Mucosa of gallbladder (tissue), 1 donor: Measurements from ENCODE around the gene PYDC2. TPM values are rescaled to one million over a fixed set of nuclear protein-coding genes. Genes with fewer than 3 reads are reported as not detected.

ENCODE experiments used
- DNase-seq: peaks from one replicate; pipeline ENCODE4 v3.0.0-alpha.2; 2020; ENCODE audit warnings: low spot score
- total RNA-seq: library from RNA; stranded (reverse); gene quantifications from one replicate; pipeline ENCODE4 v1.2.1, GENCODE V29; 2021
- donor health status: DM: no; HTN: no; CAD: no.

Gene PYDC2
- total RNA-seq: not detected

DNA sequence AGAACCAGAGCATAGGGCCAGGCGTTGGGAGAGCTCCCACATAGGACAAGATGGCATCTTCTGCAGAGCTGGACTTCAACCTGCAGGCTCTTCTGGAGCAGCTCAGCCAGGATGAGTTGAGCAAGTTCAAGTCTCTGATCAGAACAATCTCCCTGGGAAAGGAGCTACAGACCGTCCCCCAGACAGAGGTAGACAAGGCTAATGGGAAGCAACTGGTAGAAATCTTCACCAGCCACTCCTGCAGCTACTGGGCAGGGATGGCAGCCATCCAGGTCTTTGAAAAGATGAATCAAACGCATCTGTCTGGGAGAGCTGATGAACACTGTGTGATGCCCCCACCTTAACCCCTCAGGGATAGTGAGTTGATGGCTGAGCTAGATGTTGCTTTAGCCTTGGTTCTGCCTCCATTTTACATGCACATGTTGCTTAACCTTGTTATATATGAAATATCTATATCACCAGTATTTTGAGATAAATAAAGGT lies at the start of gene PYDC2:
Gene PYDC2, plus strand, starts transcription at position 51 of the 483 bp plus-strand sequence. Its CDS starts 0 bp downstream, at position 51.
- DNase-seq: no peak

DNA sequence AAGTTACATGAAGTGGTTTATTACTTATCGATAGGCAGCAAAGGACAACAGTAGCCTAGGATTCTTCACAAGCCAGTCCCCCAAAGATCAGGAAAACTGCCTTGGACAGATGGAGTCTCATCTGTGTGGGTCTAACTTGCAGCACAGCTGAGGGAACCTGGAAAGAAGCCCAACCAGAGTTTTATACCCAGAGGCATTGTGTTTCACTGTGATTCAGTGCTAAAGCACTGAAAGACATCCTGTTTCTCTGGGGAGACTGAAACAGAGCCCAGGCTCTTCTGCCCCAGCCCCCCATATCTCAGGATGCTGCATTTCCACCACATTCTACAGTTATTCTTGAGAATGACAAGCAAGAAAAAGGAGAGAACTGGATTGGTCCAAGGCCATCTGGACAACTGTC lies 48.2 kb upstream of the PYDC2 start:
- DNase-seq: no peak

DNA sequence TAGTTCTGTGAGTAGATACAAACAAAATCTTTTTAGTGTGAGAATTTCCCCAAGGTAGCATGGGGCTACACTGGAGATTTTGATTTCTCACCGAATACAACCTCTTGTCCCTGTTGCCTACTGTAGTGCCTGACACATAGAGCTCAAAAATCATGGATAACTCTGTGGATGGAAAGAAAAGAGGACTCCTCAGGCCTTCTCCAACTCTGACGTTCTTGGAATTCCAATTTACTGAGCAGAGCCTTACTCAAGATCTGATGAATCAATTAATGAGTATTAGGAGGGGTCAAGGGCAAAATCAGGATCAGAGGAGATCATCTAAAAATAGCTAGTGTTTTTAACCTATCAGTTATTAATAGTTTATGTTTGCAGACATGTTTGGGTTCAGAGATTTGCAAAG lies 46.7 kb upstream of the PYDC2 start:
- no peak for DNase-seq

DNA sequence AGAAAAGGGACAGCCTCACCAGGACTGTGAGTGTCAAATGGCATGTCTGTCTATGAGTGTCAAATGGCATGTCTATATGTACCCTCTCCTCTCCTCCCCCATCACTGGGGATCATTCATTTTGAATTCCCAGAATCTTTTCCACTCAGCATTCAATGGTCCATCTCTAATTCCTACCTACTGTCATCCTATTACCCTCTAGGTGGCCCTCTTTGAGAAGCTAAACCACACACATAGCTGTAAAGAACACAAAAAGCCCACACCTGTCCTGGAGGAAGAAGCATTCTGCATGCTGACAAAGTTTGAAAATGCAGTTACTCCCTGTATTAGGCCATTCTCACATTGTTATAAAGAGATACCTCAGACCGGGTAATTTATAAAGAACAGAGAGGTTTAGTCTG lies 46.2 kb upstream of the PYDC2 start:
- no peak for DNase-seq

DNA sequence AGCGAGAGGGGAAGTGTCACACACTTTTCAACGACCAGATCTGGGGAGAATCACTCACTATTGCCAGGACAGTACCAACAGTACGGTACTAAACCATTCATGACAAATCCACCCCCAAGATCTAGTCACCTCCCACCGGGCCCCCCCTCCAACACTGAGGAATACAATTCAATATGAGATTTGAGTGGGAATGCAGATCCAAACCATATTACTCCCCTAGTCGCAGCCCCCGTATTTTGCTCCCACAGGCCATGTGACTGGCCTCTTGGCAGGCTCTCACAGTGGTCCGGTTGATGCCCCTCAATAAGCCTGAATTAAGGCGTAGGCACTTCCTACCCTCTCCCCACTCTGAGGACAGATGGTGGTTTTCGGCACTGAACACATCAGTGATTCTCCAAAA lies 45.4 kb upstream of the PYDC2 start:
- no peak for DNase-seq

DNA sequence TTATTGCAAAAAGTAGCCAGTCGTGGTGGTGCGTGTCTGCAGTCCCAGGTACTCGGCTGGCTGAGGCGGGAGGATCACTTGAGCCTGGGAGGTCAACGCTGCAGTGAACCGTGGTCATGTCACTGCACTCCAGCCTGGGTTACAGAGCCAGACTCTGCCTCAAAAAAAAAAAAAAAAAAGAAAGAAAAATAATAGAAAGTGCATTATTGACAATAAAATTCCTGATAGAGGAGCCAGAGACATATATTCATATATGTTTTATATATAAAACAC lies 43.6 kb upstream of the PYDC2 start:
- no peak for DNase-seq

DNA sequence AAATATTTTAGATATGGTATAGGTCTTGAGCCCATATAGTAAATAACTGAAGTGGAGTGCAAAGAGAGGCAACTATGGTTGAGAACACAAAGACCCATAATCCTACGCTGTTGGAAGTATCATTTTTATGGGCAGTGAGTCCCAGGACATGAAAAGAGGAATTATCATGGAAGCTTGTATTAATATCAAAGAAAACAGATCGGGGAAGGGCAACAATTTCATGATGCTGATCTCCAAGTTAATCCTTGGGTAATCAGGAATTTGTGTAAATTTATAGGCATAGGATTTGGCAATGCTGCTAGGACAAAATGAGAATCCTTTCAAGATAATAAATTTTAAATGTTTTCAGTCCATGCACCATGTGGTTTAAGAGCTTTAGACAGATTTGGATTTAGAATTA lies 40.2 kb upstream of the PYDC2 start:
- DNase-seq: no peak

DNA sequence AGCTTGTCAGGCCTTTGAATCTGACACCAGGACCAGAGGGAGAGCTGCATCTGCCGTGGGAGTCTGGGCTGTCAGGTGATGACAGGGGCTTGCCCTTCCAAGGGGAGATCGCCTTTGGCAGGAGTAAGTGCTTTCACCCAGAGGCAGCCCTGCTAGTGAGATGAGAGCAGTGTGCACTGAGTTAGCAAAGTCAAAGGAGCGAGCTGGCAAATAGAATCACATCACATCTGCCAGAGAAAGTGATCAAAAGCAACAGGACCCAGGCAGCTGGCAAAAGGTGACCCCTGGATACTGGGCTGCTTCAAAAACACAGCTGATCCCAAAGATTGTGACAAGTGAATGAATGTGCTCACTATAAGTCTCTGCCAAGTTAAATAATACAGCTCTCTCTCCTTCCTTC lies 36.1 kb upstream of the PYDC2 start:
- DNase-seq: no peak

DNA sequence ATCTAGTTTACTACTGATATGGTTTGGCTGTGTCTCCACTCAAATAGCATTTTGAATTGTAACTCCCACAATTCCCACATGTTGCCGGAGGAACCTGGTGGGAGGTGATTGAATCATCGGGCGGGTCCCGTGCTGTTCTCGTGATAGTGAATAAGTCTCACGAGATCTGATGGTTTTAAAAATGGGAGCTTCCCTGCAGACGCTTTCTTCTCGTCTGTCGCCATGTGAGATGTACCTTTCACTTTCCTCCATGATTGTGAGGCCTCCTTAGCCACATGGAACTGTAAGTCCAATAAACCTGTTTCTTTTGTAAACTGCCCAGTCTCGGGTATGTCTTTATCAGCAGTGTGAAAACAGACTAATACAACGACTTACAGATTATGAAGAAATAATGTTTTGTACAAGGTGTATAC lies 35.6 kb upstream of the PYDC2 start:
- no peak for DNase-seq

DNA sequence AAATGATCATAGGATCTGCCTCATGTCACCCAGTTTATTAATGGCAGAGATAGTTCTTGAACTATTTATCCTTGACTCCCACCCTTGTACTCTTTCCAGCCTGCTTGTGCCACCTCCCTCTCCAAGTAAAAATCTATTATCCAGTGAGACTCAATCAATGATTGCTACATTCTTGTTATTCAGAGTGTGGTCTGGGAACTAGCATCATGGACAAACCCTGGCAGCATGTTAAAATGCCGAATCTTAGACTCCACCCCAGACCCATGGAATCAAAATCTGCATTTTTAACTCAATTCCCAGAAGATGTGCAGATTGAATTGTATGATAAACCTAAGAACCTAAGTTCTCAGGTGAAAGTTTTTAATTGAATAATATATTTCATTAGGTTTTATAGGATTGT lies 34.7 kb upstream of the PYDC2 start:
- no peak for DNase-seq

DNA sequence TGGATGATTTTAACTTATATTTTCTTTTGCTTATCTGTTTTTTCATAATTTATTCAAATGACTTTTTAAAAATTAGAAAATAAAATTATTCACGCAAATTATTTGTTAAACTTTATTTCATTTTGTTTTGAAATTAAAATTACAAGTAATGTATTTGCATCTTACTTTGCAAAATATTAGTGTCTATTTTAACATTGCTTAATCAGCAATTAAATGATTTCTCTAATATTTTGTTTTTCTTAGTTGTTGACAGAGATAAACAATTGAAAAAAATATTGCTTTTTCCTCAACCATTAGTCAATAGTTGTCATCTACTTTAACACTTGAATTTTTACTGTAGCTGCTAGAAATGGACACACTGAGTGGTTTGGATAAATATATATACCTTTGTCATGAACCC lies 32.8 kb upstream of the PYDC2 start:
- DNase-seq: no peak

DNA sequence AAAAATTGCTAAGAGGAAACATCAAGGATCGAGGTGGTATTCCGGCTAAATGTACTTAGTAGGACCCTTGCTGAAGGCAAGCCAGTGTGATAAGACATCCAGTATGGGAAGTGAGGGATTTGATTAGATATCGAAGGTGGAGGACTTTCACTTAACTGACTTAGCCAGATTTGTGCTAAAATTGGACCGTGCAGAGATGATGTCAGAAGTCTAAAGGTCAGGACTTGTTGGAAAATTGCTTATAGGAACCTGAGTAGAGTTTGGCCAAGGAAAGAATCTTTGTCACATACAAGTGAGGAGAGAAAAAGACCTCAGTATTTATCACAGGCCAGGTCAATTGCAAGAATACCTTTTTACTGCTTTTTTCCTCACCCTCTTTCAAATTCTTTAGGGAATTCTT lies 30.9 kb upstream of the PYDC2 start:
- DNase-seq: no peak

DNA sequence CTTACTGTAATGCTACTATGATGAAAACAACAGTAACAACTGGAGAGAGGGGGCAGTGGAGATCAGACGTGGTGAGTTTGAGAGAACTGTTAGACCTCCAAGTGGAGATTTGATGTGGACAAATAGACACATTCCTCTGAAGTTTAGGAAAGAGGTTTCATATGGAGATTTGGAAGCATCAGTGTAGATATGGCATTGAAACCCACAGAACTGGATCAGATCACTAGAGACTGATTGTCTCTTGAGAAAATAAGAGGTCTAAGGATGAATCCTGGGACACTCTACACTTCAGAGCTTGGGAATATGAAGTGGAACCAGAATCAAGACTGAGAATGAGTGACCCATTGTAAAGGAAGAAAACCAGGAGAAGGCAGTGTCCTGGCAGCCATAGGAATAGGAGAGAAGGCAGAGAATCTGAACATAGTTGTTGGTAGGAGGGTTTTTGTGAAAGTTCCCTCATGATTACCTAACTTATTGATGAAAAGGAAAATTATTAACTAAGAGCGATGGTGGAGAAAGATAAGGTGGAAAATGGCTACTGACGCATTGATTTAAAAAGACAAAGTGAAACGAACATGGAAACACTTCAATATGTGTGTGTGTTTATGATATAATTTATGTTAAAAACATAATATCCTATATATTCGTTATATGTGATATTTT lies 29.7 kb upstream of the PYDC2 start:
- no peak for DNase-seq

DNA sequence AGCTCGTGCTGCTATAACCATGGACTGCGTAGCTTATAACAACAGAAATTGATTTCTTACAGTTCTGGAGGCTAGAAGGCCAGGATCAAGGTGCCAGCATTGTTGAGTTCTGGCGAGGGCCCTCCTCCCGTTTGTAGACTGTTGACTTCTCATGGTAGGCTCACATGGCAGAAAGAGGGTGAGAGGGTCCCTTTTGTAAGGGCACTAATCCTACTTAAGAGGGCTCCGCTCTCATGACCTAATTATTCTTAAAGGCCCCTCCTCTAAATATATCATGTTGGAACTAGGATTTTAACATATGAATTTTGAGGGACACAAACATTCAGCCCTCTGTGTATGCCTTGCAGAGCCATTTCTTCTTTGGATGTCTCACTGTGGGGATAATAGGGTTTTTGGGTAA lies 28.8 kb upstream of the PYDC2 start:
- no peak for DNase-seq

DNA sequence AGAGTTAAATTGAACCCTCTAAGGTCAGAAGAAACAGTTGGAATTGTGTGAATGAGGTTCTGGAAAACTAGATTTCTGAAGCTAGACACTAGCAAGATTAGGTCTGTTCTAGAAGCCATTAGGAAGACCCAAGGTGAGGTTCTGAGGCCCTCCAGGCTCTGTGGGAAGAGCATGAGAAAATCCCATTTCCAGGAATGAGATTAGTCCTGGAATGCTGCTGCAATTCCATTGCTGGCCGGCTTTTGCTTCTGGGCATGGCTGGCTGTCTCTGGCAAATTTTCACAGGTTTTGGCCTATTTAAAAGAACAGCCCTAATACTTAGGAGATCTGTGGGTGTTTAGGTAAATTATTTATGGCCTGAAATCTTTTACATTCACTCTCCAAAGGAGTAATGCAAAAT lies 26.9 kb upstream of the PYDC2 start:
- DNase-seq: no peak

DNA sequence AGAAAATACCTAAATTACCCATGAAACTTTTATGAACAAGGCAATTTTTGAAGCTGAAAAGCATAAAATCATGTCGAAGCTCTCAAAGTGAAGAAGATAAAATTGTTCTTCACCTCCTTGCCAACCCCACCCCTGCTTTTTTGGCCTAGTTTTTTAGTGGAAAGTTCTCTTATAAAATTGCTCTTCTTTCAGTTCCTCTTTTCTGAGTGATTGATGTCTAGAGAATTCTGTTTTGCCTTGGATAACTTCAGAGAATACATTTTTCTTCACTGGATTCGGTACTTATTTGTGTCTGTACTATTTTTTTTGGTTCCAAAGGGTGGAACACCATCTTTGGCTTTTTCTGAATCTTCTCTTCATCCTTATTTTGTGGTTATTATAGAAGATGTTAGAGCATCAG lies 25.0 kb upstream of the PYDC2 start:
- no peak for DNase-seq

DNA sequence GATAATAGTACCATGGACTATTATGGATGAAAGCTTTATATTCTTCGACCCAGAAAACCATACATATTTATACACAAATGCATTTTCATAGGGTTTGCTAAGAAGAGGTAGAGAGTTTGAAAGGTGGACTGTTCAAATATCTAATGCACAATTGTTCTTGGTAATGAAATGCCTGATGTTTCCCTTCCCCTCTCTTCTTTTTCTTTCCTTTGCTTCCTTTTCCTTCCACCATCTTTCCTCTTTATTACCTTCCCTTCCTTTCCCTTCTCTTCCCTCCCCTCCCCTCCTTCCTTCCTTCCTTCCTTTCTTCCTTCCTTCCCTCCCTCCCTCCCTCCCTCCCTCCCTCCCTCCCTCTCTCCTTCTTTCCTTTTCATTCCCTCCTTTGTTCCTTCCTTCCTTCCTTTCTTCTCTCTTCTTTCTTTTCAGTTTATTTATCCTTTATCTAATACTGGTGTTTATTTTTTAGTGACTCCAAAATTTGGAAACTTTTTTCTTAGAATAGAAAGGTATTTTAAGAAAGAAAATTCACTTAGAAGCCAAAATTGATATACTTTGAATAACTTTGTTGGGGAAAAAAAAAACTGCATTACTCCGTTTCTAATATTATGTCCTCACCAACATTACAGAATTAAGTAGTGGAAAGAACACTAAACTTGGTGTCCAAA lies 22.7 kb upstream of the PYDC2 start:
- DNase-seq: no peak

DNA sequence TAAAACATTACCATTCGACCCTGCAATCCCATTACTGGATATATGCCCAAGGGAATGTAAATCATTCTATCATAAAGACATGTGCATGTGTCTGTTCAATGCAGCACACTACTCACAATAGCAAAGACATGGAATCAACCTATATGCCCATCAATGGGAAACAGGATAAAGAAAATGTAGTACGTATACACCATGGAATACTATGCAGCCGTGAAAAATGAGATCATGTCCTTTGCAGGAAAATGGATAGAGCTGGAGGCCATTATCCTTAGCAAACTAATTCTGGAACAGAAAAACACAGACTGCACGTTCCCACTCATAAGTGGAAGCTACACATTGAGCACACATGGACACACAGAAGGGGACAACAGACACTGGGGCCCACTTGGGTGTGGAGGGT lies 20.4 kb upstream of the PYDC2 start:
- no peak for DNase-seq

DNA sequence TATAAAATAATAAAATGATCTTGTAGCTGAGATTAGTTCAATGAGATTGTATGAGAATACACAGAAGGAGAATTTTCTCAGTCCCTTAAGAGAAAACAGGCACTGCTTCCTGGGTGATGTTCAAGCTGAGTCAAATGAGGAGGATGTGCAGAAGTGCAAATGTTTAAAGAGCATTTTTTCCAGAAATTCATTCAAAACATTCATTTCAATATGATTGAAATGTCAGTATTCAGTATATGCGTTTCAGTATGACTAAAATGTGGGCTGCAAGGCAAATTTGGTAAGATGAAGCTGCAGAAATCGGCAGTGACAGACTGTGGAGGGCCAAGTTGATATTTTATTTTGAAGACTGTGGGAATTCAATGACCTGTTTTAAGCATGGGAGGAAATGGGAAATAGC lies 19.3 kb upstream of the PYDC2 start:
- no peak for DNase-seq

DNA sequence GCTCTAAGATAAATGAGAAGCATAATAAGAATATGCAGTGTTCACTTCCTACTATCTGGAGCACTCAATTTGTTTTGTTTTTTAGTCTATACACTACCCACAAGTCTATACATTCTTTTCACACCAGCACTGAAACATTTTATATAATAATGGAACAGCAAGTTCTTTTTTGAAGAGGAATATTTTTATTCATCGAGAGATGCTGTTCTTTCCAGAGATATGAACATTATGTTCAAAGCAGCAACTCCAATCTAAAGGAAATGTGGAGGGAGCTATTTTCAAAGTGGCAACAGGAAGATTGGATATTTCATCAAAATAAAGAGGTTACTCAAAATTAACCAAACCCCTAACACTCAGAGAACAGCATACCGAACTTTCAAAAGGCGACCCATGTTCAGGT lies 16.4 kb upstream of the PYDC2 start:
- no peak for DNase-seq

DNA sequence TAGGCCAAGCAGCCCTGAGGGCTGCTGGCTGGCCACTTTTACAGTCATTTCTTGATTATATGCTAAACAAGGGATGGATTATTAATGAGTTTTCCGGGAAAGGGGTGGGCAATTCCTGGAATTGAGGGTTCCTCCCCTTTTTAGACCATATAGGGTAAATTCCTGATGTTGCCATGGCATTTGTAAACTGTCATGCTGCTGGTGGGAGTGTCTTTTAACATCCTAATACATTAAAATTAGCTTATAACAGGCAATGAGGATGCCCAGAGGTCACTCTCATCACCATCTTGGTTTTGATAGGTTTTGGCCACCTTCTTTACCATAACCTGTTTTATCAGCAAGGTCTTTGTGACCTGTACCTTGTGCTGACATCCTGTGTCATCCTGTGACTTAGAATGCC lies 11.7 kb upstream of the PYDC2 start:
- no peak for DNase-seq

DNA sequence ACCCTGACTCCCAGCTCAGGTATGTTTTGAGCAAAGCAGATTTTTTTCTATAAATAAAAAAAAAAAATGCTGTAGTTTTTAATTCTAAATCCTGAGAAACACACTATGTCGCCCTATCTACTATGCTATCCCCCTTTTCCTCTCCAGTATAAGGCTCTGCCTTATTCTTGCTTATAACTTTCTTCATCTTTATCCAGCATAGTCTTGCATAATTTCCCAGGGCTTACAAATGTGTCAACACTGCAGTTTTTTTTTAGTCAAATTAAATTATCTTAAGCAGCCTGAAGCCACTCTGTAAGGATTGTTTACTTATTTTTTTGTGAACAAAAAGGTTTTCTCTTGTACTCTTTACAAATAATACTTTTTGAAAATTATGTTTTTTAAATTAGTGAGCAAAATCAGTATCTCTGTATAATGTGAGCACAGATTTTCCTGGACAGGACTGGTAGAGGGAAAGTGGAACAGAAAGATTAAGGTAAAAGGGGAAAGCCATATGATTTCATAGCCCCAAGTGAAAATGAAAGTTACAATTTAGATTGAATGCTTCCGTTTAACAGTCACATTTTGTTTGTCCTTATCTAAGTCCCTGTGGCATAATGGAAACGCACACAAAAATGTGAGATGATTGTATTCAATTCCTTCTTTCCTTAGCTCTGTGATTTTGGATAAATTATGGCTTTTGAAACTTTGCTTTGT lies 5.6 kb upstream of the PYDC2 start:
- no peak for DNase-seq

DNA sequence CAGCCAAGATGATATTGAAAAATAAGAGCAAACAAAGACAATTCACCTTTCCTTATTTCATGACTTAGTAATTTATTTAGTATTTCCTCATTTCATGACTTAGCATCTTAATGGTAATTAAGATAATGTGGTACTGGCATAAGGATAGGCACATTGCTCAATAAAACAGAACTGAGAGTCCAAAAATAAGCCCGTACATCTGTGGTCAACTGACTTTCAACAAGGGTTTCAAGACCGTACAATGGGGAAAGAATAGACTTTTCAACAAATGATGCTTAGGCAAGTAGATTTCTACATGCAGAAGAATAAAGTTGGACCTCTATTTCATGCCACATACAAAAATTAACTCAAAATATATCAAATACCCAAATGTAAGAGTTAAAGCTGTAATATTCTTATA lies 603 bp upstream of the PYDC2 start:
- no peak for DNase-seq

DNA sequence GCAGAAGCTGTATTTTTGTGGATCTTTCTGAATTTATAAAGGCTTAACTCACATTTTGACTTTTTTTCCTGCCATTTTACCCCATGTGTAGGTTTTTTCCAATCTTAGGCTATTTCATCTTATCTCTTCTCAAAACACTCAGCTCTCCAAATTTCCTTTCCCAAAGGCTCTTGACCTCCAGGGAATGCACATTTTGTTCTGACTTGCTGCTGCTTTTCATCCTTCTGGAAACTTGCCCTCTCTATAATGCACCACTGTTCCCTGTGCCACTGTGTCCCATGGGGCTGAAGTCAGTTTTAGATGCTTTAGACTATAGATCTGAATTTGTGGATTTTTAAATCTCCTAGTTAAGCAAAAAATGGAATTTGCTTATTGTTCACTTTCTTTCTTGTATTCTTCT lies 9.1 kb downstream of the PYDC2 start:
- no peak for DNase-seq
